IPS-NIHi7 (cell line): Measurements from ENCODE around the gene DNAJB1.
"Not testable (repeated sequence)": the region's sequence is repeated elsewhere in the genome, so short reads cannot be mapped to it uniquely, and the experiment has no call there.

Source experiments
- DNase-seq: peaks from one replicate; pipeline ENCODE4 v3.0.0; 2012; ENCODE audit warnings: mixed read lengths; ENCODE audit errors: extremely low spot score

The DNAJB1 gene

DNA sequence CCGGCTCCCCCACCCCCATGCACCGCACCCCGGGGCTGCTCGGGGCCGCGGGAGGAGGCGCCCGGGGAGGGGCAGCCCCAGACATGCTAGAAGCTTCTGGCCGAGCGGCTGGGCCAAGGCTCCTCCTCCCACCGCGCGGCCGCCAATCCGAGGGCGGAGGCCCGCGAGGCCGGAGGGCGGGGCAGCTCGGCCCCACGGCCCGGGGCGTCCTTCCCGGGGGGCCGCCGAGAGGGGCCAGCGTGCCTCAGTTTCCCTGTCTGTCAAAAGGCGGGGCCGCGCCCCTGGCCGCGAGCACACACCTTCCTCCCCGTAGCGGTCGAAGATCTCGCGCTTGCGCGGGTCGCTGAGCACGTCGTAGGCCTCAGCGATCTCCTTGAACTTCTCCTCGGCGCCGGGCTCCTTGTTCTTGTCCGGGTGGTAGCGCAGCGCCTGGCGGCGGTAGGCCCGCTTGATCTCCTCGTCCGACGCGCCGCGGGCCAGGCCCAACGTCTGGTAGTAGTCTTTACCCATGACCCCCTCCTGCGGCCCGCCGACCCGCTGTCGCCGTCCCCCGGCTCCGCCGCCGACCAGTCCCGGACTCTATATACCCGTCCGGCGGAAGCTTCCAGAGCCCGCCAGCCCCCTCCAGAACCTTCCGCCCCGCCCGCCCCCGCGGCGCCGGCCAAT lies at the start of gene DNAJB1:
Gene DNAJB1 (minus strand): TSS at position 558 of the 666 bp plus-strand sequence. CDS start 48 bp downstream, at position 510.
- peak; percentile 82 for DNase-seq

DNA sequence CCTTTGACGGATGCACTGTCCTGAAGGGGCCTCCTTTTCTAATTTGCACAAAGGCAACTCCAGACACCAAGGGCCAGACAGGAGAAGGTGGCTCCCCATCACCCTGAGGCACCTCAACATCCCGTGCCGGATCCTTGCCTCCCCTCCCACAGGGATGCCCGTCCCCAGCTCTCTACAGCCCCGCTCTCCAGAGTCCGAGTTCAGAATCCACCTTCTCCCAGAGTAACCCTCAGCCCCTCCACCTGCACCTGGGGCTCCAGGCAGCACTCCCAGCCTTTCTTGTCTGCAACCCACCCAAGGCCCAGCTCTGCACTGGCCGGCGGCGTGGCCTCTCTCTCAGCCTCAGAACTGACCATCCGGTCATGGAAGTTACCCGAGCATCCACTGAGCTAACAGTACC lies 48.9 kb upstream of the DNAJB1 start:
- no peak for DNase-seq

DNA sequence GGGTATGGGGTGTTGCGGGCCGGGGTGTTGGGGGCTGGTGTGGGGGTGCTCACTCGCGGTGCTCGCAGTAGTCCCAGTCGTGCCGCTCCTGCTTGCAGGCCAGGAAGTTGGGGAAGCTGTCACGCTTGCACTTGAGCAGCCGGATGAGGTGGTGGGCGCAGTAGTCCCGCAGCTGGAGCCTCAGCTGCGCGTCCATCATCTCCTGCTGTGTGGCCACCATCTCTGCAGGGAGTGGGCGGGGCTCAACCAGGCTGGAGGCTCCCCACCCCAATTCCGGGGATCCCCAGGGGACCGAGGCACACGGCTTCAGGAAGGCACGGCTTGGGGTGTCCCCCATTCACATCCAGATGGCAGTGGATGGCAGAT lies 48.5 kb upstream of the DNAJB1 start:
- no peak for DNase-seq

DNA sequence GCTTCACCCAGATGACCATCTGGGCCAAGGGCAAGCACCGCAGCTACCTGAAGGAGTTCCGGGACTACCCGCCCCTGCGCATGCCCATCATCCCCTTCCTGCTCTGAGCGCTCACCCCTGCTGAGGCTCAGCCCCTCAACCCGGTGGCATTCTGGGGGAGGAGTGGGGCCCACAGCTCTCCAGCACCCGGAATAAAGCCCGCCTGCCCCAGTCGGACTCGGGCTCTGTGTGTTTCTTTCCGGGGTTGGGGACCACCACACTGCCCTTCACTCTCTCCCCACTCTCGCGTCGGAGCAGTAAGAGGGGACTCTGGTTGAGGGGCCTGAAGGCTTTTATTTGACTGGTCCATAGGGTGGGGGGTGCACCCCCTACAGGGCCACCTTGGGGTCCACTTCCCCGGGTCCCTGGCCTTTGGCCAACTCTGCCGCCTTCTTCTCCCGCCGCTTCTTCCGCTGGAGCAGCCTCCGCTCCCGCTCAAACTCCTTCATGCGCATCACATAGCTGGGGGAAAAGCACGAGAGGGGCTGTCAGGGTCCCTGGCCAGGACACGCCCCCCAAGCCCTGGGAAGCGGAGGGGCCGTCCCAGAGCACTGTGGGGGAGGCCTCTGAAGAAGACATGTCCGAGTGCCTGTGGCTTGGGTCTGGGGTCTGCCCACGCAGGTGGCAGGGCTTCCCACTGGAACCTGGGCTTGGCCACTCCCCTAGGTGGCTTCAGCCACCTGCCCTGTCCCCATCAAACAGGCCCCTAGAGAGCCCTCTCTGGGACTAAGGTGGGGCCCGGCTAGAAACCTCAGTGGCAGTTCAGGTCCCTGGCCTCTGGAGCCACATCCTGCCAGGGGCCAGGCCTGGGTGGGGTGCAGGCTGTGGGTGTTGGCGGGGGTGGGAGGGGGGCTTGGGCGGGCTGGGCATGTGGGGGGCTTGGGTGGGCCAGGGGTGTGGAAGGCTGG lies 47.8 kb upstream of the DNAJB1 start:
- no peak for DNase-seq

GRCh38 chr19:14565298-14565679 lies 47.1 kb upstream of the DNAJB1 start:
- DNase-seq = no peak

GRCh38 chr19:14564652-14565297 lies 46.6 kb upstream of the DNAJB1 start:
- DNase-seq = not testable (repeated sequence)

- peak; percentile 91 for DNase-seq
Observed at GRCh38 chr19:14563989-14564651, 45.9 kb upstream of the DNAJB1 start.

- no peak for DNase-seq
Observed at GRCh38 chr19:14563590-14563926, 45.4 kb upstream of the DNAJB1 start.

GRCh38 chr19:14562660-14563589 lies 44.7 kb upstream of the DNAJB1 start:
- DNase-seq = no peak

DNA sequence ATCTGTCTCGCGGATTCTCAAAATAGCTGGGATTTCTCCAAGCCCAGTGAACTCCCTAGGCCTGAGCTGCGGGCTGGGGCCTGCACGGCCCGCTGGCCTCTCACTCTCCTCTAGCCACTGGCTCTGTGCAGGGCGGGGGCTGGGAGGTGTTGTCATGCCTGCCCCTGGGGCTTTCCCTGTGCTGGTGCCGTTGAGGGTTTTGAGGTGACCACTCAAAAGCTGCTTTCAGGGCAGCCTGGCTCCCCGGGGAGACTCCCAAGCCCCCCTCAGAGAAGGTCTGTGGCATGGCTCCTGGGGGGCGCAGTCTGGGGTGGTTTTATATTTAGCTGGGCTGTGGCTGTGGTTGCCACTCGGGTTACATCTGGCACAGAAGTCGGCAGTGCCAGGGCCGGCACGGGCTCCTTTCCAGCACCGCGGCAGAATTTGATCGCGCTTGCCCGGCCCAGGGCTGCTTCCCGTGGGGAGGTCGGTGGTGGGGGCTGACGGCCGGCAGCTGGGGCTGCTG lies 43.7 kb upstream of the DNAJB1 start:
- DNase-seq = no peak

GRCh38 chr19:14561249-14561648 lies 43.1 kb upstream of the DNAJB1 start:
- DNase-seq = no peak

DNA sequence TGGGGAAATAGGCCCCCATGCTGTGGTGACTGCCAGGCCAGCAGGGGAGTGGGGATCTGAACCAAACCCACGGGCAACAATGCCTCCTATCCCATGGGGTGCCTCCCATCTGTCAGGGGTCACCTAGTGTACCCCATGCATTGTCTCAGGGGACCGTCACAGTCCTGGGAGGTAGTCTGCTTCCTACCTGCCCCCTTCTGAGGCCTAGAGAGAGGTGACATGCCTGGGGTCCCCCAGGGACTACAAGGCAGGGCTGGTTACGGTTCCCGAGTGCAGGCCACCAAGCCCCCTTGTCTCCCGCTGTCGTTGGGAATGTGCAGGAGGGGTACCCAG lies 42.5 kb upstream of the DNAJB1 start:
- no peak for DNase-seq

DNA sequence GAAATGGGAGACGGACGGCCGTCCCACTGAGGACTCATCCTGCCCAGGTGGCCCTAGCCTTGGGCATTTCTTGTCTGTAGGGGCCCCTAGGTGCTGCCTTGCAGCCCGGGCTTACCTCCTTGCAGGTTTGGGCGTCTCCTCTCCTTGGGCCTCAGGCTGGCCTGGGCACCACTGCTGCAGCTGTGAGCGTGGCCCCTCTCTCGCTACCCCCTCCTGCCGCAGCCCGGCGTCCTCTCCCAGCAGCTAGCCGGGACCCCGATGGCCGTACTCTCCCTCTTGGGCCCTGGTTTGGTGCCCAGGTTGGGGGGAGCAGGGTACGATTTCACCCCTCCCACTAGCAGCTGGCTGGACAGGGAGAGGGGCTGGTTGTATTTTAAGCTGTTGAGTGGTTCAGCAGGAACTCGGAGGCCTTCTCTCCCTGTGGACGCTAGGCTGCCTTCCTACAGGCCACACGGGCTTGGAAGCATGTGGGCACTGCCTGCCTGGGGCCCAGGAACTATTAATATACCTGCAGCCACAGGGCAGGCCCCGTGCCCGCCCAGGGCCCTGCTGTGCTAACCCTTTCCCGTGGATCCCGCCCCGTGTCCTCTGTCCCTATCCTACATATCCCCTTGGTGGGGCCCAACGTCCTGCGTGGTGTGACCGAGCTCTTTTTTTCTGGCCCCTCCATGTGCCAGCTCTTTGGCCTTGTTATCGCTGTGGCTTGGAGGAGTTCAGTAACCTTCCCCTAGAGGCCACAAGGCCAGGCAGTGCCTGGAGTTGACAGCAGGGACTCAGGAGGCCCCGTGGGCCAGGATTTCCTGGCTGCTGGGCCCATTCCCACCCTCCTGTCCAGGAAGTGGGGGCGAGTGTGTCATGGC lies 41.9 kb upstream of the DNAJB1 start:
- no peak for DNase-seq

DNA sequence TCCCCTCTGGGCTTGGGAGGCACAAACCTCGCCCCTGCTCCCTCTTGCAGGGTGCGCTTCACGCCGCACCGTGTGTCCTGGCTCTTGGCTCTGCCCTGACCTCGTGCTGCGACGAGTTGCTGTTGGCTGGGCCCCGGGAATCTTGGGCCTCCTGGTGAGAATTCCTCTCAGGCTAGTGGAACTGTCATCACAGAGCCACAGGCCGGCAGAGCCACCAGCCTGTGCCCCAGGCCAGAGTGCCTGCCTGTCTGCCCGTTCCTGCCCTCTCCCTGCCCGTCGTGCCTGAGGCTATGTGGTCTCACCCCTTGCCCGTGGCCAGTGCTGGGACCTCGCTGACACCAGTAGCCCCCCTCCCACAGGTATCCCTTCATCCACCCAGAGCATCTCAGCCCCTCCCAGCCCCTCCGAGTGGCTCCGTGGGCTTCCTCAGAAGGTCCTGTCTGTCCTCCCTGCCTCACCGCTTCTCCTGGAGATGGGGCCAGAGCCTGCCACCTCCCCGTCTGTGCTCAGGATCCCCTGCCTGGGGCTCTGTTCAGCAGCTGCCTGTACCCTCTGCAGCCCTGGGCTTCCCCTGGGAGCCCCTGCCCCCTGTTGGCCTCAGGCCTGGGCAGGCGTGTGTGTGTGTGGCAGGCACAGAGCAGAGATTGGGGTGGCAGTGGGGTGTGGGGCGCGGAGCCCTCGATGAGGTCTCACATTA lies 40.3 kb upstream of the DNAJB1 start:
- peak; percentile 5 for DNase-seq

- DNase-seq = peak; percentile 92
Observed at GRCh38 chr19:14556662-14557188, 38.5 kb upstream of the DNAJB1 start.

DNA sequence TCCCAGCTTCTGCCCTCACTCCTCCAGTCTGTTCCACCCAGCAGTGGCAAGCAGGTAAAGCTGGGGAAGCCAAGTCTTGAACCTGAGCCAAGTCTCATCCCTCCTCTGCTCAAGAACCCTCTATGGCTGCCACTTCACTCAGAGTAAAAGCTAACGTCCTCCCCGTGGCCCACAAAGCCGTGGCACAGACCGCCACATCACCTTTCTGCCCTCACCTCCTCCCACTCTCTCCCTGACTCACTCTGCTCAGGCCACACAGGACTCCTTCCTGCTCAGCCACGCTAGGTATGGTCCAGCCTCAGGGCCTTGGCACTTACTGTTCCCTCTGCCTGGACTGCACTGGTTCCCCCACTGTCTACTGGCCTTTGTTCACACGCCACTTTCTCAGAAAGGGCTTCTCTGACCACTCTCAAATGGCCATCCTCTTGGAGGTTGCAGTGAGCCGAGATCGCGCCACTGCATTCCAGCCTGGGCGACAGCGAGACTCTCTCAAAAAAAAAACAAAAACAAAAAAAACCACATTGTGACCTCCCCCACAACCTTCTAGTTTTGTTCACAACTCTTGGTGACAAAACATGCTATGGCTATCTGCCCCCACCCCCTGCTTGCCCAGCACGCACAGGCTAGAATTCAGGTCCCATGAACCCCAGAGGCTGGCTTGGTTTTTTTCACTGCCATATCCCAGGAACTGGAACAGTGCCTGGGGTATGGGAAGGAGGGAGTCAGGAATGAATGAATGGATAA lies 37.9 kb upstream of the DNAJB1 start:
- no peak for DNase-seq

DNA sequence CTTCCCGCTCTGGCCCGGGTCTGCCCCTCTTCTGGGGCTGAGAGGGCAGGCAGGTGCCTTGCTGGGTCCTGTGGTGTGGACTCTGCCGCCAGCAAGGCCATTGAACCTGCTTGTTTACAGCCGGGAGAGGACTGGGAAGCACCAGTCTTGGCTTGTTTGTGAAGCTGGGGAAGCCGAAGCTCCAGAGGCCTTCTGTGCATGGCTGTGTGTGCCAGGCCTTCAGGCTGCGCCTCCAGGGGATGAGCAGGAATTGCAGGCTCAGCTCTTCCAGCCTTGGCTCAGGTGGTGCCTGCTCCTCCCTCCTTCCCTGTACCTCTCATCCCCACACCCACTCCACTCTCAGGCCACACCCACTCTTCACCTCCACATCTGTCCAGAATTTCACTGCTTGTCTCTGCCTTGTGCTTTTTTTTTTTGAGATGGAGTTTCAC lies 36.2 kb upstream of the DNAJB1 start:
- DNase-seq = peak; percentile 19

- peak; percentile 4 for DNase-seq
Observed at GRCh38 chr19:14553939-14554243, 35.7 kb upstream of the DNAJB1 start.
